ENCODE data around the gene CDC40. TPM values are rescaled to one million over a fixed set of nuclear protein-coding genes. Genes with fewer than 3 reads are reported as not detected.

The CDC40 gene
- total RNA-seq, 1 experiment from 2014 or later = 25.7 TPM

GRCh38 chr6:110178626-110179405, 1.4 kb upstream of the CDC40 start:
- H3K27ac Mint-ChIP-seq = 0 out of 2 replicates have a peak overlapping the region, but pooled peaks have one; percentile 13
- CTCF ChIA-PET = interaction anchor here (0.7 to 2.3 kb wide), 7 partner anchors 9 to 214 kb away, joined by 3 to 13 read pairs (median 4); no protein-coding TSS in a partner anchor
- peak; percentile 20 for ATAC-seq

DNA sequence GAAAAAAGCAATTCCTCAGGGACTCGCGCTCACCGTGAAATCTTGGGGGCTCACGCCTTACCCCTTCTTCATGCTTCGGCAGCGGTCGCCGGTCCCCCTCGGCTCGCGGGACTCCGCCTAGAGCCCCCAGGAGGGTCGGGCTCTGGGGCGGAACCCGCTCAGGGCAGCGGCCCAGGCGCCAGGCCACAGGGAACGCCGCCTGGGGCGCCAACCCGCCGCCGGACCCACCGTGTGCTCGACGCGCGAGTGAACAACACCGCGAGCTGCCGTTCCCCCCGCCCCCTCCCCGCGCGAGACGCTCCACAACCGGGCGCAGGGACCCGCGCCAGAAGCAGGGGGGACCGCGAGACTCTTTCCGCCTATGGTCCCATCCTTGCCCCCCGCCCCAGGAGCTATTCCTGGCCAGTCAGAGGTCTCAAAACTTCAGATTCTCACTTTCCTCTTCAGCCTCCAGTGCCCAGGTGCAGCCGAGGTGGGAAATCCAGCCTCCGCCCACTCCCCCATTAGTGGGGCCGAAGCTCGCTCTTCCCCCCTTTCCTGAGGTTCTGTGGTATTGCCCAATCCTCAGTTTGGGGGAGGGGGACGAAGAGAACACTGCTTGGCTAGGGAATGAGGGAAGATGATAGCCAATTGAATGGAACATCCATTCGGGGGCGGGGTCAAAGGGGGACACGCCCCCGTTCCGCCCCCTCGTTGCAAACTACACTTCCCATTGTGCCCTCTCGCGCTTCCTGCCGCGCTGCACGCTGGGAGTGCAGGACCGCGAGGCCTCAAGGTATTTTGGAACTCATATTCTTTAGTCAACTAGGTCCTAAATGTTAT, 610 bp upstream of the CDC40 start, which contains the start of gene WASF1:
WASF1 (minus strand) TSS at position 265 of the 822 bp plus-strand sequence. CDS start 52,069 bp downstream, outside the sequence.
- Mint-ChIP-seq H3K36me3 (no peaks in the 10 kb centered on the region), H3K9me3 (no peaks in the 10 kb centered on the region), H3K4me1 (peaks cover 7% of the 10 kb centered on the region), H3K4me3 (peak within 1 kb of the TSS; percentile 81), H3K27me3 (ENCODE audit: low read depth) (no peaks in the 10 kb centered on the region), H3K27ac (peak within 1 kb of the TSS; percentile 97; the same call in 1 of the 2 replicates)
- CTCF ChIA-PET = interaction anchor here (0.7 to 2.3 kb wide), 6 partner anchors 10 to 652 kb away, joined by 3 to 13 read pairs (median 4); no protein-coding TSS in a partner anchor
- peak; percentile 96 for DNase-seq (ENCODE audit: low spot score)
- POLR2A ChIA-PET = interaction anchor here (0.5 kb wide), 1 partner anchor 174 kb away, joined by 3 read pairs; no protein-coding TSS in a partner anchor
- ATAC-seq = peak; percentile 86
- TF ChIP-seq, protein P1, sequence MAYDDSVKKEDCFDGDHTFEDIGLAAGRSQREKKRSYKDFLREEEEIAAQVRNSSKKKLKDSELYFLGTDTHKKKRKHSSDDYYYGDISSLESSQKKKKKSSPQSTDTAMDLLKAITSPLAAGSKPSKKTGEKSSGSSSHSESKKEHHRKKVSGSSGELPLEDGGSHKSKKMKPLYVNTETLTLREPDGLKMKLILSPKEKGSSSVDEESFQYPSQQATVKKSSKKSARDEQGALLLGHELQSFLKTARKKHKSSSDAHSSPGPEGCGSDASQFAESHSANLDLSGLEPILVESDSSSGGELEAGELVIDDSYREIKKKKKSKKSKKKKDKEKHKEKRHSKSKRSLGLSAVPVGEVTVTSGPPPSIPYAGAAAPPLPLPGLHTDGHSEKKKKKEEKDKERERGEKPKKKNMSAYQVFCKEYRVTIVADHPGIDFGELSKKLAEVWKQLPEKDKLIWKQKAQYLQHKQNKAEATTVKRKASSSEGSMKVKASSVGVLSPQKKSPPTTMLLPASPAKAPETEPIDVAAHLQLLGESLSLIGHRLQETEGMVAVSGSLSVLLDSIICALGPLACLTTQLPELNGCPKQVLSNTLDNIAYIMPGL (CRISPR knock-in tag; IDR thresholded peaks at IDR 0.05) = peak; percentile 84; the same call in 1 of the 2 replicates
- TF ChIP-seq, protein P2, sequence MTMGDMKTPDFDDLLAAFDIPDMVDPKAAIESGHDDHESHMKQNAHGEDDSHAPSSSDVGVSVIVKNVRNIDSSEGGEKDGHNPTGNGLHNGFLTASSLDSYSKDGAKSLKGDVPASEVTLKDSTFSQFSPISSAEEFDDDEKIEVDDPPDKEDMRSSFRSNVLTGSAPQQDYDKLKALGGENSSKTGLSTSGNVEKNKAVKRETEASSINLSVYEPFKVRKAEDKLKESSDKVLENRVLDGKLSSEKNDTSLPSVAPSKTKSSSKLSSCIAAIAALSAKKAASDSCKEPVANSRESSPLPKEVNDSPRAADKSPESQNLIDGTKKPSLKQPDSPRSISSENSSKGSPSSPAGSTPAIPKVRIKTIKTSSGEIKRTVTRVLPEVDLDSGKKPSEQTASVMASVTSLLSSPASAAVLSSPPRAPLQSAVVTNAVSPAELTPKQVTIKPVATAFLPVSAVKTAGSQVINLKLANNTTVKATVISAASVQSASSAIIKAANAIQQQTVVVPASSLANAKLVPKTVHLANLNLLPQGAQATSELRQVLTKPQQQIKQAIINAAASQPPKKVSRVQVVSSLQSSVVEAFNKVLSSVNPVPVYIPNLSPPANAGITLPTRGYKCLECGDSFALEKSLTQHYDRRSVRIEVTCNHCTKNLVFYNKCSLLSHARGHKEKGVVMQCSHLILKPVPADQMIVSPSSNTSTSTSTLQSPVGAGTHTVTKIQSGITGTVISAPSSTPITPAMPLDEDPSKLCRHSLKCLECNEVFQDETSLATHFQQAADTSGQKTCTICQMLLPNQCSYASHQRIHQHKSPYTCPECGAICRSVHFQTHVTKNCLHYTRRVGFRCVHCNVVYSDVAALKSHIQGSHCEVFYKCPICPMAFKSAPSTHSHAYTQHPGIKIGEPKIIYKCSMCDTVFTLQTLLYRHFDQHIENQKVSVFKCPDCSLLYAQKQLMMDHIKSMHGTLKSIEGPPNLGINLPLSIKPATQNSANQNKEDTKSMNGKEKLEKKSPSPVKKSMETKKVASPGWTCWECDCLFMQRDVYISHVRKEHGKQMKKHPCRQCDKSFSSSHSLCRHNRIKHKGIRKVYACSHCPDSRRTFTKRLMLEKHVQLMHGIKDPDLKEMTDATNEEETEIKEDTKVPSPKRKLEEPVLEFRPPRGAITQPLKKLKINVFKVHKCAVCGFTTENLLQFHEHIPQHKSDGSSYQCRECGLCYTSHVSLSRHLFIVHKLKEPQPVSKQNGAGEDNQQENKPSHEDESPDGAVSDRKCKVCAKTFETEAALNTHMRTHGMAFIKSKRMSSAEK (CRISPR knock-in tag; IDR thresholded peaks at IDR 0.05; ENCODE audit: borderline replicate concordance) = no peak
- TF ChIP-seq PRRX2 (CRISPR knock-in tag; IDR thresholded peaks at IDR 0.05) (no peak), AFF4 (CRISPR knock-in tag; IDR thresholded peaks at IDR 0.05; ENCODE audit: borderline replicate concordance) (no peak), CBFB (CRISPR knock-in tag; IDR thresholded peaks at IDR 0.05; ENCODE audit: low read depth) (0 out of 2 replicates have a peak, but pooled peaks have one; percentile 41)
- TF ChIP-seq, protein P3, sequence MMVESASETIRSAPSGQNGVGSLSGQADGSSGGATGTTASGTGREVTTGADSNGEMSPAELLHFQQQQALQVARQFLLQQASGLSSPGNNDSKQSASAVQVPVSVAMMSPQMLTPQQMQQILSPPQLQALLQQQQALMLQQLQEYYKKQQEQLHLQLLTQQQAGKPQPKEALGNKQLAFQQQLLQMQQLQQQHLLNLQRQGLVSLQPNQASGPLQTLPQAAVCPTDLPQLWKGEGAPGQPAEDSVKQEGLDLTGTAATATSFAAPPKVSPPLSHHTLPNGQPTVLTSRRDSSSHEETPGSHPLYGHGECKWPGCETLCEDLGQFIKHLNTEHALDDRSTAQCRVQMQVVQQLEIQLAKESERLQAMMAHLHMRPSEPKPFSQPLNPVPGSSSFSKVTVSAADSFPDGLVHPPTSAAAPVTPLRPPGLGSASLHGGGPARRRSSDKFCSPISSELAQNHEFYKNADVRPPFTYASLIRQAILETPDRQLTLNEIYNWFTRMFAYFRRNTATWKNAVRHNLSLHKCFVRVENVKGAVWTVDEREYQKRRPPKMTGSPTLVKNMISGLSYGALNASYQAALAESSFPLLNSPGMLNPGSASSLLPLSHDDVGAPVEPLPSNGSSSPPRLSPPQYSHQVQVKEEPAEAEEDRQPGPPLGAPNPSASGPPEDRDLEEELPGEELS (CRISPR knock-in tag; IDR thresholded peaks at IDR 0.05) = 0 out of 2 replicates have a peak, but pooled peaks have one; percentile 47
- TF ChIP-seq, protein P4, sequence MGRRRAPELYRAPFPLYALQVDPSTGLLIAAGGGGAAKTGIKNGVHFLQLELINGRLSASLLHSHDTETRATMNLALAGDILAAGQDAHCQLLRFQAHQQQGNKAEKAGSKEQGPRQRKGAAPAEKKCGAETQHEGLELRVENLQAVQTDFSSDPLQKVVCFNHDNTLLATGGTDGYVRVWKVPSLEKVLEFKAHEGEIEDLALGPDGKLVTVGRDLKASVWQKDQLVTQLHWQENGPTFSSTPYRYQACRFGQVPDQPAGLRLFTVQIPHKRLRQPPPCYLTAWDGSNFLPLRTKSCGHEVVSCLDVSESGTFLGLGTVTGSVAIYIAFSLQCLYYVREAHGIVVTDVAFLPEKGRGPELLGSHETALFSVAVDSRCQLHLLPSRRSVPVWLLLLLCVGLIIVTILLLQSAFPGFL (CRISPR knock-in tag; IDR thresholded peaks at IDR 0.05; ENCODE audit: borderline replicate concordance) = no peak

More at GRCh38 chr6:110178626-110179405, 1.4 kb upstream of the CDC40 start:
- H3K9me3 Mint-ChIP-seq = no peaks in the 10 kb centered on the region
- TF ChIP-seq, protein P5, sequence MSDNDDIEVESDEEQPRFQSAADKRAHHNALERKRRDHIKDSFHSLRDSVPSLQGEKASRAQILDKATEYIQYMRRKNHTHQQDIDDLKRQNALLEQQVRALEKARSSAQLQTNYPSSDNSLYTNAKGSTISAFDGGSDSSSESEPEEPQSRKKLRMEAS (CRISPR knock-in tag; IDR thresholded peaks at IDR 0.05) = peak; percentile 39; the same call in 1 of the 2 replicates
- TF ChIP-seq EMX1 (CRISPR knock-in tag; IDR thresholded peaks at IDR 0.05) (no peak), MLX (CRISPR knock-in tag; IDR thresholded peaks at IDR 0.05) (no peak), ESRRA (CRISPR knock-in tag; IDR thresholded peaks at IDR 0.05; ENCODE audit: borderline replicate concordance) (0 out of 2 replicates have a peak, but pooled peaks have one; percentile 35), NFE2L1 (CRISPR knock-in tag; IDR thresholded peaks at IDR 0.05) (0 out of 2 replicates have a peak, but pooled peaks have one; percentile 20)
- TF ChIP-seq, protein P1 (CRISPR knock-in tag; IDR thresholded peaks at IDR 0.05) = 0 out of 2 replicates have a peak, but pooled peaks have one; percentile 12
- no peaks in the 10 kb centered on the region for H3K36me3 Mint-ChIP-seq
- no peaks in the 10 kb centered on the region for H3K27me3 Mint-ChIP-seq (ENCODE audit: low read depth)
- POLR2A ChIA-PET = interaction anchor here (1.0 kb wide), 1 partner anchor 12 kb away, joined by 3 read pairs; no protein-coding TSS in a partner anchor
- peaks cover 11% of the 10 kb centered on the region for H3K4me1 Mint-ChIP-seq
- DNase-seq (ENCODE audit: low spot score) = peak; percentile 28
- peak overlapping the region; percentile 81 for H3K4me3 Mint-ChIP-seq
